Measurements from ENCODE around the gene PLD6. TPM values are rescaled to one million over a fixed set of nuclear protein-coding genes. Genes with fewer than 3 reads are reported as not detected.

The PLD6 gene
- total RNA-seq, 1 experiment from 2014 or later: 0.09 TPM

DNA sequence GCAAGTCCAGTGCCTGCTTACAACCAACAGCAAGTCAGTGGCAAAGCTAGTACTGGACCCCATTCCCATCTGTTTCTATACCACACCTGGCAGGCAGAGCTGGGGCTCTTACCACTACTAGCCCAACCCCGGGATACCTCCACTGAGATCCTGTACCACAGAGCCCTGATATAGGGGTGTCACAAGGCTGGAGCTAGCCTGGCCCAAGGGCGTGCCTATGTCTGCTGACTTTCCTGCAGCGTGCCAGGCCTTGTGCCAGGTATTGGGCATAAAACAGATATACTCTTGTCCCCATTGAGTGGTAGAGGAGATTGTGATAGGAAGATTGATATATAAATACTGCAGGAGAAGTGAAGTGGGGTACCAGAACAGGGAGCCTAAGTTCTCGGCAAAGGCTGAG lies 44.4 kb downstream of the PLD6 start:
- no peak overlapping the region for H4K8ac ChIP-seq (replicated peaks; ENCODE audit: insufficient read length, low read depth, low read length)
- H4K20me1 ChIP-seq (ENCODE audit: control insufficient read depth, insufficient read depth, insufficient read length): no peaks in the 10 kb centered on the region
- no peaks in the 10 kb centered on the region for H3K9me3 Mint-ChIP-seq
- H3K4me1 ChIP-seq (ENCODE audit: insufficient read depth, low read length): no peaks in the 10 kb centered on the region
- no peak overlapping the region for H2BK12ac ChIP-seq (ENCODE audit: insufficient read length, low read depth, low read length)
- H3K36me3 Mint-ChIP-seq (ENCODE audit: insufficient read depth in 1 of 3, low read depth in 3 of 3): peaks cover 23 to 59% (median 55%) of the 10 kb centered on the region in 3 experiments; a peak in 6 of 7 replicates
- no peak overlapping the region for H3K4ac ChIP-seq (ENCODE audit: low read depth, low read length)
- H3K14ac ChIP-seq (ENCODE audit: insufficient read depth, low read length): no peak overlapping the region
- H3K27me3 ChIP-seq (ENCODE audit: insufficient read depth, low read length): no peaks in the 10 kb centered on the region
- H3K4me2 ChIP-seq (ENCODE audit: insufficient read depth, insufficient read length, low read length): no peak overlapping the region
- no peak overlapping the region for H4K91ac ChIP-seq (ENCODE audit: insufficient read length, low read depth, low read length)
- TF ChIP-seq, protein P1, sequence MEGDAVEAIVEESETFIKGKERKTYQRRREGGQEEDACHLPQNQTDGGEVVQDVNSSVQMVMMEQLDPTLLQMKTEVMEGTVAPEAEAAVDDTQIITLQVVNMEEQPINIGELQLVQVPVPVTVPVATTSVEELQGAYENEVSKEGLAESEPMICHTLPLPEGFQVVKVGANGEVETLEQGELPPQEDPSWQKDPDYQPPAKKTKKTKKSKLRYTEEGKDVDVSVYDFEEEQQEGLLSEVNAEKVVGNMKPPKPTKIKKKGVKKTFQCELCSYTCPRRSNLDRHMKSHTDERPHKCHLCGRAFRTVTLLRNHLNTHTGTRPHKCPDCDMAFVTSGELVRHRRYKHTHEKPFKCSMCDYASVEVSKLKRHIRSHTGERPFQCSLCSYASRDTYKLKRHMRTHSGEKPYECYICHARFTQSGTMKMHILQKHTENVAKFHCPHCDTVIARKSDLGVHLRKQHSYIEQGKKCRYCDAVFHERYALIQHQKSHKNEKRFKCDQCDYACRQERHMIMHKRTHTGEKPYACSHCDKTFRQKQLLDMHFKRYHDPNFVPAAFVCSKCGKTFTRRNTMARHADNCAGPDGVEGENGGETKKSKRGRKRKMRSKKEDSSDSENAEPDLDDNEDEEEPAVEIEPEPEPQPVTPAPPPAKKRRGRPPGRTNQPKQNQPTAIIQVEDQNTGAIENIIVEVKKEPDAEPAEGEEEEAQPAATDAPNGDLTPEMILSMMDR (conservative IDR thresholded peaks at IDR 0.05): no peak
- no peak for DNase-seq
- no peak overlapping the region for H2BK20ac ChIP-seq (ENCODE audit: low read depth, low read length, poor library complexity, severe bottlenecking)
- H3K18ac ChIP-seq (ENCODE audit: insufficient read length, low read depth, low read length): no peak overlapping the region
- no peak overlapping the region for H4K5ac ChIP-seq (ENCODE audit: insufficient read length, low read depth, low read length)
- no peak overlapping the region for H2AK5ac ChIP-seq (ENCODE audit: insufficient read length, low read length)
- no peak overlapping the region; a peak in 1 of 7 replicates for H3K27ac Mint-ChIP-seq
- H3K4me3 Mint-ChIP-seq: no peak overlapping the region
- H2BK120ac ChIP-seq (ENCODE audit: low read depth, low read length, poor library complexity, severe bottlenecking): no peak overlapping the region
- no peak overlapping the region for H3K56ac ChIP-seq (ENCODE audit: insufficient read length, low read depth, low read length)
- no peak overlapping the region for H3K27ac ChIP-seq (ENCODE audit: insufficient read length, low read depth, low read length)
- no peaks in the 10 kb centered on the region for H3K79me1 ChIP-seq (ENCODE audit: insufficient read depth, low read depth, low read length, poor library complexity, severe bottlenecking)
- WGBS (ENCODE audit: extremely low coverage, insufficient read length, low lambda C conversion rate): no CpG with 5 or more reads among the region's 4 CpGs
- H3K27me3 Mint-ChIP-seq (ENCODE audit: low read depth): no peaks in the 10 kb centered on the region
- H3K4me1 Mint-ChIP-seq: no peaks in the 10 kb centered on the region
- H2BK5ac ChIP-seq (ENCODE audit: insufficient read length, low read length): no peak overlapping the region
- H3K79me2 ChIP-seq (ENCODE audit: insufficient read depth, low read length): no peaks in the 10 kb centered on the region
- no peak overlapping the region for H2AFZ ChIP-seq (ENCODE audit: low read length)
- no peak overlapping the region for H3K9ac ChIP-seq (ENCODE audit: extremely low read depth, insufficient read length, low read length)
- no peaks in the 10 kb centered on the region for H3K23me2 ChIP-seq (ENCODE audit: insufficient read length, low read depth, low read length, poor library complexity, severe bottlenecking)
- no peak overlapping the region for H3T11ph ChIP-seq (ENCODE audit: low read length)
- no peak overlapping the region for H2BK15ac ChIP-seq (ENCODE audit: low read depth, low read length)
- H3K9me3 ChIP-seq (ENCODE audit: control insufficient read depth, low read depth, low read length): no peaks in the 10 kb centered on the region
- no peak overlapping the region for H3K23ac ChIP-seq (ENCODE audit: insufficient read length, low read depth, low read length)

All from H9 (cell line).